Brain microvascular endothelial cell (primary cell): ENCODE data around the gene ENO3.
A peak's percentile ranks its signal among the peaks of the same experiment; 100 is the strongest.
"Not testable (repeated sequence)": the region's sequence is repeated elsewhere in the genome, so short reads cannot be mapped to it uniquely, and the experiment has no call there.

ENCODE experiments used
- DNase-seq: peaks from one replicate; pipeline ENCODE4 v3.0.0-alpha.2; 2020
- H3K27ac ChIP-seq: fragments of 250-450 bp; sonication (Bioruptor Pico); 2 replicates; pipeline ENCODE4 v1.5.1; 2020; ENCODE audit warnings: mild to moderate bottlenecking, moderate library complexity
- H3K27me3 ChIP-seq: fragments of 250-450 bp; sonication (Bioruptor Pico); replicated peaks from 2 replicates; pipeline ENCODE4 v1.5.1; 2020; ENCODE audit warnings: mild to moderate bottlenecking
- H3K36me3 ChIP-seq: fragments of 250-450 bp; sonication (Bioruptor Pico); replicated peaks from 2 replicates; pipeline ENCODE4 v1.5.1; 2020; ENCODE audit warnings: mild to moderate bottlenecking
- H3K4me3 ChIP-seq: 2 replicates; pipeline ENCODE4 v1.5.1; 2011; ENCODE audit warnings: low read depth, mild to moderate bottlenecking, control low read depth, low read length, moderate library complexity
- in situ Hi-C: cut with HindIII; loops from 2 replicates; pipeline ENCODE4 v1.10.0; 2017; ENCODE audit warnings: low sequenced_read_pairs, low pct_ligation_motif_present
- TF ChIP-seq, protein P1 (sequence below): IDR thresholded peaks from 2 replicates; pipeline ENCODE4 v1.5.1; 2011; ENCODE audit warnings: low read depth, mild to moderate bottlenecking, moderate library complexity, low read length, control low read depth, inconsistent platforms; ENCODE audit errors: missing control alignments

Gene ENO3

DNA sequence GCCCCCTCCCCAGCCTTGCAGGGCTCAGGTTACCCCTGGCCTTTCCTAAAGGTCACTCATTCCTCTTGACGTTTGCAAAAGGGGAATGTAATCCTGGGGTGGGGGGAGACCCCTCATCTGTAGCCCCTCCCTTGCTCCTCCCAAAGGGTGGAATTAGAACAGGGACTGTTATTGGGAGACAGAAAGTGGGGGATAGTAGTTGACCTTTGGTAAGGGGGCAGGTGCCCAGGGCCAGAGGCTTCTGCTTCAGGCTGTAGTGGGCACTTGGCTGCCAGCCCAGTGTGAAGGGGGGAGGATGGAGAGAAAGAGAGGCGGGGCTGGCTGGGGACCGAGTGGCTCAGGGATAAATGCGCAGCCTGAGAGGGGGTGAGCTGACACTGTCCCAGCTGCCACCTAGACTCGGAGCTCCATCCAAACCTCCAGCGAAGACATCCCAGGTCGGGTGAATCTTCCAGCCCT, at the start of gene ENO3:
ENO3 (plus strand) TSS at position 374 of the 459 bp plus-strand sequence. CDS start 711 bp downstream, outside the sequence.
- H3K27ac ChIP-seq, result peak within 1 kb of the TSS; percentile 88
- H3K27me3 ChIP-seq, result no peaks in the 10 kb centered on the region
- H3K4me3 ChIP-seq, result peak within 1 kb of the TSS; percentile 48
- H3K36me3 ChIP-seq, result peaks cover 23% of the 10 kb centered on the region
- DNase-seq, result no peak
- TF ChIP-seq, protein P1, sequence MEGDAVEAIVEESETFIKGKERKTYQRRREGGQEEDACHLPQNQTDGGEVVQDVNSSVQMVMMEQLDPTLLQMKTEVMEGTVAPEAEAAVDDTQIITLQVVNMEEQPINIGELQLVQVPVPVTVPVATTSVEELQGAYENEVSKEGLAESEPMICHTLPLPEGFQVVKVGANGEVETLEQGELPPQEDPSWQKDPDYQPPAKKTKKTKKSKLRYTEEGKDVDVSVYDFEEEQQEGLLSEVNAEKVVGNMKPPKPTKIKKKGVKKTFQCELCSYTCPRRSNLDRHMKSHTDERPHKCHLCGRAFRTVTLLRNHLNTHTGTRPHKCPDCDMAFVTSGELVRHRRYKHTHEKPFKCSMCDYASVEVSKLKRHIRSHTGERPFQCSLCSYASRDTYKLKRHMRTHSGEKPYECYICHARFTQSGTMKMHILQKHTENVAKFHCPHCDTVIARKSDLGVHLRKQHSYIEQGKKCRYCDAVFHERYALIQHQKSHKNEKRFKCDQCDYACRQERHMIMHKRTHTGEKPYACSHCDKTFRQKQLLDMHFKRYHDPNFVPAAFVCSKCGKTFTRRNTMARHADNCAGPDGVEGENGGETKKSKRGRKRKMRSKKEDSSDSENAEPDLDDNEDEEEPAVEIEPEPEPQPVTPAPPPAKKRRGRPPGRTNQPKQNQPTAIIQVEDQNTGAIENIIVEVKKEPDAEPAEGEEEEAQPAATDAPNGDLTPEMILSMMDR, result no peak
- in situ Hi-C loops, result no loop called here

DNA sequence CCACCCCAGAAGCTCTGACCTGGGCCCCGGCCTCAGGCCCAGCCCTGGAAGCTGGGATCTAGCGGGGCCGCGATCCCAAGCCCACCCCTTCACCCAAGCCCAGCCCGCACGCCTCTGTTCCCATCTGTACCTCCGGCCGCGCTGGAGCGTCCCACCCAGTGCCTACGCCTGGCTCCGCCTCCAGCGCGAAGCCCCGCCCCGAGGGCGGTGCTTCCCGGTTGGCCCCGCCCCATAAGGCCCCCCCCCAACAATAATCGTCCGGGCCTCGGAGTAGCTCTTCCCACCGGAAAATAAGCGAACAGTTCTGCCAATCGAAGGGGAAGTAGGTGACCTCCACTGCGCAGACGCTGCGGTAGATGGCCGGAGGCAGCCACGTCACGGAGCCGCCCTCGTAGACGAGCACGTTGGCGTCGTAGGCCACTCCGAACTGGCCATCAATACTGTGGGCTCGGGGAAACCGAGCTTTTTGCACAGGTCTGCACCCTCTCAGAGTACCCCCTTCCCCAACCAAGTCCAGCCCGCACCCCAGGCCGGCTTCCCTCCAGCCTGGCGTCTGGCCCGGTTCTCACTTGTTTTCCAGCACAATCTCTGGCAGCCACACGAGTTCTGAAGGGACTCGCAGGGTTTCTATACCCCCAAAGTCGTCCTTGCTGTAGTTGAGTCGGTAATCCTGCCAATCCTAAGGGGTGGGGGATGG, 49.1 kb upstream of the ENO3 start:
- Histone ChIP-seq H3K27me3 (no peaks in the 10 kb centered on the region), H3K27ac (no peak overlapping the region), H3K36me3 (no peaks in the 10 kb centered on the region), H3K4me3 (no peak overlapping the region)
- TF ChIP-seq, protein P1, result no peak
- DNase-seq, result peak; percentile 22
- in situ Hi-C loops, result no loop called here

DNA sequence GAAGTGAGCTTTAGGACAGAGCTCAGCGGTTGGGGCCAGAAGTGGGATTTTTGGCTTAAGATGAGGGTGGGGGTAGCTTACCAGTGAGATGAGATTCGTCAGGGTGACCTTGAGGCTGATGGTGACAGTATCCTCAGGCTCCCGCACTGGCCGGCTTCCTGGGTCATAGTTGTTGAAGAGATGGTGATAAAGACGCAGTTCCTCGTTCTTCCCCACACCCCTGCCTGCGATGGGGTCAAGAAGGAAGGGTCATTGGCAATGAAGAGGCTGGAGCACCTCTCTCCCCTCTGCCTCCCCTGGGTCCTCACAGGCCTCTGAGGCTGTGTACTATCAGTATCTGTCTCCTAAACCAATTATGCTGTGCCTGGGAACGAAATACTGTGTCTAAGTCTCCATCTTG, 48.4 kb upstream of the ENO3 start:
- Histone ChIP-seq H3K27ac (no peak overlapping the region), H3K4me3 (no peak overlapping the region), H3K36me3 (no peaks in the 10 kb centered on the region), H3K27me3 (no peaks in the 10 kb centered on the region)
- no peak for DNase-seq
- in situ Hi-C loops, result no loop called here
- TF ChIP-seq, protein P1, result no peak

DNA sequence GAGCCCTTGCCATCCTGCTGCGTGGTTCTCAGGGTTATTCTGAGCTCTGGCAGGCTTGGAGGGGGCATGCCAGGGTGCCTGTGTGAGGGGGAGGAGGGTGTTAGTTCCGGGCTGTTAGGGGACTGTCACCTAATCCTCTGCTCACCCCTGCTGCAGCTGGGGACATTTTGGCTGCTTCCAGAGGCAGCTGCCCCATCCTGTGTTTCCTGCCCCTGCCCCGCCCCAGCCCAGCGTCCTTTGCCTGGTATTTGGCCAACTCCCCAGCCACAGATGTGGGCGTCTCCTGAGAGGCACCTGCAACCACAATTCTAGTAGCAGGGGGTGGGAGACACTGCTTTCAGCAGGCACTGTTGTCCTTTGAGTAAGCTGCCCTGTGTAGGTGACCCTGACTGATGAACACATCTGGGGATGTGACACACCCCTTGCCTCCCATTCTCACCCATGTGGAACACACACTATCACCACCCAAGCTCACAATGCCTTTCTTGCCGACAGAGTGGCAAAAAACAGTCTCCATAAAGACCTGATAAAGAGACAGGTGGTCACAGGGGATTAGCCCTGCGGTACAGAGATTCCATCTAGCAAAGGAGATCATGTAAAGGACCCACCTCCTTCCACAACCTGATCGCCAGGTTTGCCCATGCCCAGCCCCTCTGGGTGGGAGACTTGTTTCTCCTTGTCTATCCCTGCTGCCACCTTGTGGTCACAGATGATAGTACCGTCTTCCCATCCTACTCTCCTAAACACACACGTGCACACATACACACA, 47.7 kb upstream of the ENO3 start, which contains the start of gene CHRNE:
CHRNE (minus strand) TSS at position 48 of the 768 bp plus-strand sequence; CDS start at position 13, 35 bp downstream.
- in situ Hi-C loops, result no loop called here
- TF ChIP-seq, protein P1, result peak; percentile 86
- peak; percentile 76 for DNase-seq
- no peak within 1 kb of the TSS for H3K4me3 ChIP-seq
- no peak within 1 kb of the TSS for H3K27ac ChIP-seq
- no peaks in the 10 kb centered on the region for H3K36me3 ChIP-seq
- H3K27me3 ChIP-seq, result no peaks in the 10 kb centered on the region

DNA sequence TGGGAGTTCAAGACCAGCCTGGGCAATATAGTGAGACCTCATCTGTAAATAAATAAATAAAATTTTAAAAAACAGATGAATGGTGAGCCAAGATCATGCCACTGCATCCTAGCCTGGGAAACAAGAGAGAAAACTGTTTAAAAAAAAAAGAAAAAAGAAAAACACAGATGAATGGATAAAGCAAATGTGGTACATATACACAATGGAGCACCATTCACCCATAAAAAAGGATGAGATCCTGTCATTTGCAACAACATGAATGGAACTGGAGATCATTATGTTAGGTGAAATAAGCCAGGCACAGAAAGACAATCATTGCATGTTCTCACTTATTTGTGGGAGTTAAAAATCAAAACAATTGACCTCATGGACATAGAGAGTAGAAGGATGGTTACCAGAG, 44.3 kb upstream of the ENO3 start:
- H3K36me3 ChIP-seq, H3K4me3 ChIP-seq, DNase-seq, in situ Hi-C loops, H3K27ac ChIP-seq, H3K27me3 ChIP-seq: not testable (repeated sequence)

DNA sequence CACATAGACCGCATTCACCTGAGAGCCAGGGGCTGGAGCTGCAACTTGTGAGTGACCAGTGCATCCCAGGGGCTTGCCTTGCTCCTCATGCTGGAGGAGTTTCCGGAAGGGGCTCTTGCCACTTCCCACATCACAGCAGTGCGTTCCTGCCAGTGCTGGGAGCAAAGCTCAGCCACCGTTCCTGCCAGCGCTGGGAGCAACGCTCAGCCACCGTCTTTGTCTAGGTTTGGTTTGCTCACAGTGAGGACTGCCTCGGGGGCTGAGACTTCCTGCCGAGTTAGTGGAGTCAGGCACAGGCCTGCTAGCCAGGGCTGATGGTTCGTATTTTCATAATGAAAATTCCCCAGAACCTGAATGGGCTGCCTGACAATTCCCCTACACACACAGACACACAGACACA, 42.6 kb upstream of the ENO3 start:
- Histone ChIP-seq H3K27ac (no peak overlapping the region), H3K36me3 (no peaks in the 10 kb centered on the region), H3K4me3 (no peak overlapping the region), H3K27me3 (no peaks in the 10 kb centered on the region)
- no peak for DNase-seq
- in situ Hi-C loops, result no loop called here
- TF ChIP-seq, protein P1, result no peak
